HCT116 (cell line): Measurements from ENCODE around the gene ZMYM1. TPM values are rescaled to one million over a fixed set of nuclear protein-coding genes. Genes with fewer than 3 reads are reported as not detected.

Source experiments
- total RNA-seq: library from RNA; stranded (reverse); gene quantifications from one replicate; pipeline ENCODE4 v1.2.1, GENCODE V29; 2021; ENCODE audit not compliant: unreplicated experiment

The ZMYM1 gene
- total RNA-seq, 1 experiment from 2014 or later: 37.6 TPM

Other genes with a start within 250 kb of the ZMYM1 start
- gene SMIM12, start 219.6 kb upstream of the ZMYM1 start, total RNA-seq: 31.3 TPM
- gene DLGAP3, start 149.7 kb upstream of the ZMYM1 start, total RNA-seq: 0.27 TPM
- gene TMEM35B, start 94.0 kb upstream of the ZMYM1 start, total RNA-seq: 14.6 TPM
- 14.4 TPM for gene ZMYM6, start 47.4 kb upstream of the ZMYM1 start, total RNA-seq
- gene SFPQ, start 113.8 kb downstream of the ZMYM1 start, total RNA-seq: 327 TPM
- gene ZMYM4, start 189.3 kb downstream of the ZMYM1 start, total RNA-seq: 58.0 TPM